Mammary epithelial cell (primary cell): ENCODE data around the gene INHBE.

Experiments
- CTCF ChIP-seq, 2 donors: IDR thresholded peaks in 1 of 2; conservative IDR thresholded peaks in 1 of 2; 2 replicates each; pipeline ENCODE4 v1.5.1; 2011 to 2012; ENCODE audit warnings: inconsistent platforms in 2 of 2, low read length in 2 of 2, mild to moderate bottlenecking in 2 of 2, control low read depth in 1 of 2, low read depth in 1 of 2; ENCODE audit not compliant: insufficient read depth in 1 of 2; ENCODE audit errors: extremely low read depth in 1 of 2
- EZH2 ChIP-seq: IDR thresholded peaks from 2 replicates; pipeline ENCODE4 v1.6.1; 2012; ENCODE audit warnings: low read length, inconsistent platforms, borderline replicate concordance

DNA sequence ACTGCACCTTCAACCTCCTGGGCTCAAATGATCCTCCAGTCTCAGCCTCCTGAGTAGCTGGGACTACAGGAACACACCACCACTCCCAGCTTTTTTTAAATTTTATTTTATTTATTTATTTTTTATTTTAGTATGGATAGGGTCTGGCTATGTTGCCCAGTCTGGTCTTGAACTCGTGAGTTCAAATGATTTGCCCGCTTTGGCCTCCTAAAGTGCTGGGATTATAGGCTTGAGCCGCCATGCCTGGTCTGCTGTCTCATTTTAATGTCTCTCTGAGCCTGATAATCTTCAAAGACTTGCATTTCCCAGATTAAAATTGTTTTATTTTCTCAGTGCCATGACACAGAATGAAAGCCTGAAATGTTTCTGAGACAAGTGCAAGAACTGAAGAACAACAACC is 21.7 kb upstream of the INHBE start:
- TF ChIP-seq CTCF (conservative IDR thresholded peaks at IDR 0.05 in 1 of 2, IDR thresholded peaks at IDR 0.05 in 1 of 2; ENCODE audit: extremely low read depth in 1 of 2, insufficient read depth in 1 of 2, low read depth in 1 of 2, low read length in 2 of 2) (no peak), EZH2 (no peak)
